ENCODE data around the gene TADA2B.
A peak's percentile ranks its signal among the peaks of the same experiment; 100 is the strongest.

Gene TADA2B

GRCh38 chr4:7051144-7051495 lies 7.9 kb downstream of the TADA2B start:
- Mint-ChIP-seq H3K27ac (no peak overlapping the region), H3K4me3 (no peak overlapping the region), H3K9me3 (no peaks in the 10 kb centered on the region), H3K27me3 (no peaks in the 10 kb centered on the region), H3K36me3 (peaks cover 26% of the 10 kb centered on the region), H3K4me1 (peaks cover 52% of the 10 kb centered on the region)
- no peak for DNase-seq
- CTCF ChIA-PET, result interaction anchor here (0.7 to 1.2 kb wide), 2 partner anchors 10 to 77 kb away, joined by 3 read pairs; no protein-coding TSS in a partner anchor

GRCh38 chr4:7051905-7052304 lies 8.7 kb downstream of the TADA2B start:
- CTCF ChIA-PET, result no interaction called here
- Mint-ChIP-seq H3K9me3 (no peaks in the 10 kb centered on the region), H3K27me3 (no peaks in the 10 kb centered on the region), H3K4me1 (peaks cover 44% of the 10 kb centered on the region), H3K27ac (no peak overlapping the region), H3K4me3 (no peak overlapping the region), H3K36me3 (peaks cover 23% of the 10 kb centered on the region)
- DNase-seq, result no peak

GRCh38 chr4:7052313-7052712 lies 9.1 kb downstream of the TADA2B start:
- H3K27ac Mint-ChIP-seq, result peak overlapping the region; percentile 52
- CTCF ChIA-PET, result no interaction called here
- H3K4me3 Mint-ChIP-seq, result no peak overlapping the region
- H3K9me3 Mint-ChIP-seq, result no peaks in the 10 kb centered on the region
- peaks cover 23% of the 10 kb centered on the region for H3K36me3 Mint-ChIP-seq
- no peak for DNase-seq
- H3K27me3 Mint-ChIP-seq, result no peaks in the 10 kb centered on the region
- peaks cover 40% of the 10 kb centered on the region for H3K4me1 Mint-ChIP-seq

- DNase-seq, result peak; percentile 49
- Mint-ChIP-seq H3K27me3 (no peaks in the 10 kb centered on the region), H3K27ac (peak overlapping the region; percentile 80), H3K9me3 (no peaks in the 10 kb centered on the region), H3K4me3 (no peak overlapping the region), H3K4me1 (peaks cover 41% of the 10 kb centered on the region), H3K36me3 (peaks cover 27% of the 10 kb centered on the region)
- CTCF ChIA-PET, result interaction anchor here (1.2 to 4.3 kb wide), 2 partner anchors 9 to 13 kb away, joined by 3 to 19 read pairs; partner anchors contain the start of gene TADA2B
These were observed 9.9 kb downstream of the TADA2B start for GRCh38 chr4:7052923-7053715.

GRCh38 chr4:7054106-7054880 lies 11.1 kb downstream of the TADA2B start:
- peak overlapping the region; percentile 77 for H3K27ac Mint-ChIP-seq
- CTCF ChIA-PET, result interaction anchor here (1.2 to 4.3 kb wide), 2 partner anchors 11 to 12 kb away, joined by 3 to 19 read pairs; partner anchors contain the start of gene TADA2B
- H3K36me3 Mint-ChIP-seq, result peaks cover 32% of the 10 kb centered on the region
- H3K4me3 Mint-ChIP-seq, result no peak overlapping the region
- H3K9me3 Mint-ChIP-seq, result no peaks in the 10 kb centered on the region
- H3K4me1 Mint-ChIP-seq, result peaks cover 43% of the 10 kb centered on the region
- H3K27me3 Mint-ChIP-seq, result no peaks in the 10 kb centered on the region
- no peak for DNase-seq

GRCh38 chr4:7055111-7055989 lies 12.2 kb downstream of the TADA2B start:
- Mint-ChIP-seq H3K4me3 (no peak overlapping the region), H3K36me3 (peaks cover 39% of the 10 kb centered on the region), H3K27me3 (no peaks in the 10 kb centered on the region), H3K9me3 (no peaks in the 10 kb centered on the region), H3K27ac (no peak overlapping the region), H3K4me1 (peaks cover 40% of the 10 kb centered on the region)
- CTCF ChIA-PET, result interaction anchor here (4.3 kb wide), 1 partner anchor 12 kb away, joined by 19 read pairs; the partner anchor contains the start of gene TADA2B
- DNase-seq, result no peak

- H3K27ac Mint-ChIP-seq, result no peak overlapping the region
- CTCF ChIA-PET, result interaction anchor here (4.3 kb wide), 1 partner anchor 12 kb away, joined by 19 read pairs; the partner anchor contains the start of gene TADA2B
- no peak for DNase-seq
- H3K36me3 Mint-ChIP-seq, result peaks cover 43% of the 10 kb centered on the region
- H3K4me3 Mint-ChIP-seq, result no peak overlapping the region
- H3K27me3 Mint-ChIP-seq, result no peaks in the 10 kb centered on the region
- H3K9me3 Mint-ChIP-seq, result no peaks in the 10 kb centered on the region
- H3K4me1 Mint-ChIP-seq, result peaks cover 40% of the 10 kb centered on the region
These were observed 12.8 kb downstream of the TADA2B start for GRCh38 chr4:7055990-7056325.

- Mint-ChIP-seq H3K4me3 (no peak overlapping the region), H3K27ac (no peak overlapping the region), H3K4me1 (peaks cover 19% of the 10 kb centered on the region), H3K36me3 (peaks cover 66% of the 10 kb centered on the region), H3K27me3 (no peaks in the 10 kb centered on the region), H3K9me3 (no peaks in the 10 kb centered on the region)
- no peak for DNase-seq
- CTCF ChIA-PET, result no interaction called here
These were observed 15.6 kb downstream of the TADA2B start for GRCh38 chr4:7058792-7059191.

- H3K4me3 Mint-ChIP-seq, result no peak overlapping the region
- no peak for DNase-seq
- H3K9me3 Mint-ChIP-seq, result no peaks in the 10 kb centered on the region
- no peaks in the 10 kb centered on the region for H3K27me3 Mint-ChIP-seq
- peaks cover 17% of the 10 kb centered on the region for H3K4me1 Mint-ChIP-seq
- no peak overlapping the region for H3K27ac Mint-ChIP-seq
- CTCF ChIA-PET, result no interaction called here
- H3K36me3 Mint-ChIP-seq, result peaks cover 65% of the 10 kb centered on the region
These were observed 16.5 kb downstream of the TADA2B start for GRCh38 chr4:7059662-7060061.

GRCh38 chr4:7060346-7061150 lies 17.4 kb downstream of the TADA2B start:
- CTCF ChIA-PET, result interaction anchor here (0.9 kb wide), 1 partner anchor 10 kb away, joined by 3 read pairs; no protein-coding TSS in a partner anchor
- no peaks in the 10 kb centered on the region for H3K27me3 Mint-ChIP-seq
- H3K27ac Mint-ChIP-seq, result no peak overlapping the region
- H3K9me3 Mint-ChIP-seq, result no peaks in the 10 kb centered on the region
- no peak overlapping the region for H3K4me3 Mint-ChIP-seq
- peaks cover 63% of the 10 kb centered on the region for H3K36me3 Mint-ChIP-seq
- DNase-seq, result no peak
- peaks cover 23% of the 10 kb centered on the region for H3K4me1 Mint-ChIP-seq

GRCh38 chr4:7061815-7062214 lies 18.6 kb downstream of the TADA2B start:
- no peak for DNase-seq
- Mint-ChIP-seq H3K9me3 (no peaks in the 10 kb centered on the region), H3K27me3 (no peaks in the 10 kb centered on the region), H3K36me3 (peaks cover 59% of the 10 kb centered on the region), H3K4me3 (no peak overlapping the region), H3K4me1 (peaks cover 35% of the 10 kb centered on the region), H3K27ac (no peak overlapping the region)
- CTCF ChIA-PET, result no interaction called here

- no peak for DNase-seq
- H3K4me3 Mint-ChIP-seq, result no peak overlapping the region
- H3K36me3 Mint-ChIP-seq, result peaks cover 61% of the 10 kb centered on the region
- CTCF ChIA-PET, result no interaction called here
- peaks cover 39% of the 10 kb centered on the region for H3K4me1 Mint-ChIP-seq
- H3K9me3 Mint-ChIP-seq, result no peaks in the 10 kb centered on the region
- no peak overlapping the region for H3K27ac Mint-ChIP-seq
- H3K27me3 Mint-ChIP-seq, result peaks cover 1% of the 10 kb centered on the region
These were observed 19.6 kb downstream of the TADA2B start for GRCh38 chr4:7062816-7063215.

- no peak for DNase-seq
- Mint-ChIP-seq H3K36me3 (peaks cover 60% of the 10 kb centered on the region), H3K9me3 (no peaks in the 10 kb centered on the region), H3K4me1 (peaks cover 42% of the 10 kb centered on the region), H3K27ac (no peak overlapping the region), H3K27me3 (peaks cover 4% of the 10 kb centered on the region), H3K4me3 (no peak overlapping the region)
- CTCF ChIA-PET, result no interaction called here
These were observed 20.2 kb downstream of the TADA2B start for GRCh38 chr4:7063362-7063761.
